Astrocyte of the cerebellum (primary cell): ENCODE data around the gene LELP1.
"Not testable (repeated sequence)": the region's sequence is repeated elsewhere in the genome, so short reads cannot be mapped to it uniquely, and the experiment has no call there.

Experiments
- DNase-seq: peaks from one replicate; pipeline ENCODE4 v3.0.0-alpha.2; 2011; ENCODE audit warnings: low read depth
- H3K4me3 ChIP-seq: 2 replicates; pipeline ENCODE4 v1.5.1; 2011; ENCODE audit warnings: mild to moderate bottlenecking, low read depth, low read length, moderate library complexity
- in situ Hi-C: cut with HindIII; loops from 2 replicates; pipeline ENCODE4 v1.10.0; 2017; ENCODE audit warnings: low sequenced_read_pairs
- TF ChIP-seq, protein P1 (sequence below): IDR thresholded peaks from 2 replicates; pipeline ENCODE4 v1.5.1; 2012; ENCODE audit warnings: low read length, low read depth, moderate library complexity, mild to moderate bottlenecking; ENCODE audit errors: missing control alignments

LELP1 gene

GRCh38 chr1:153223040-153223891 is 20.0 kb downstream of the LELP1 start:
- DNase-seq: peak; percentile 18
- TF ChIP-seq, protein P1, sequence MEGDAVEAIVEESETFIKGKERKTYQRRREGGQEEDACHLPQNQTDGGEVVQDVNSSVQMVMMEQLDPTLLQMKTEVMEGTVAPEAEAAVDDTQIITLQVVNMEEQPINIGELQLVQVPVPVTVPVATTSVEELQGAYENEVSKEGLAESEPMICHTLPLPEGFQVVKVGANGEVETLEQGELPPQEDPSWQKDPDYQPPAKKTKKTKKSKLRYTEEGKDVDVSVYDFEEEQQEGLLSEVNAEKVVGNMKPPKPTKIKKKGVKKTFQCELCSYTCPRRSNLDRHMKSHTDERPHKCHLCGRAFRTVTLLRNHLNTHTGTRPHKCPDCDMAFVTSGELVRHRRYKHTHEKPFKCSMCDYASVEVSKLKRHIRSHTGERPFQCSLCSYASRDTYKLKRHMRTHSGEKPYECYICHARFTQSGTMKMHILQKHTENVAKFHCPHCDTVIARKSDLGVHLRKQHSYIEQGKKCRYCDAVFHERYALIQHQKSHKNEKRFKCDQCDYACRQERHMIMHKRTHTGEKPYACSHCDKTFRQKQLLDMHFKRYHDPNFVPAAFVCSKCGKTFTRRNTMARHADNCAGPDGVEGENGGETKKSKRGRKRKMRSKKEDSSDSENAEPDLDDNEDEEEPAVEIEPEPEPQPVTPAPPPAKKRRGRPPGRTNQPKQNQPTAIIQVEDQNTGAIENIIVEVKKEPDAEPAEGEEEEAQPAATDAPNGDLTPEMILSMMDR: peak; percentile 67

DNA sequence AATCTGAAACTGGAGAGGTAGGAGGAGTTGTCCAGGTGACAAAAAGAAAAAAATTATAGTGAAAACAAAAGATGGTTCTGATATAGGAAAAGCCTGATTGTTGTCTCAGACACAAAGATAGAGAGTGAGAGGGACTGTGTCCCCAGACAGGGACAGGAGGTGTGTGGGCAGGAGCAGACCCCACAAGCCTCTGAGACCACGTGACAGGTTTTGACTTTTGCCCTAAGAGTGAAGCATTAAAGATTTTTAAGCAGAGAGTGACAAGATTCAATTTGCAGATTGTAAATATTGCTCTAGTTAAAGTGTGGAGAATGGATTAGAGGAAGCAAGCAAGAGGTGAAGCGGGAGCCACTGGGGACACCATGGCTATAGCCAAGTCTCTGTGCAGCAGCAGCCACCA is 24.6 kb downstream of the LELP1 start:
- in situ Hi-C loops: no loop called here
- no peak overlapping the region for H3K4me3 ChIP-seq
- no peak for DNase-seq
- TF ChIP-seq, protein P1: no peak

More at GRCh38 chr1:153223040-153223891, 20.0 kb downstream of the LELP1 start:
- in situ Hi-C loops, H3K4me3 ChIP-seq: not testable (repeated sequence)

DNA sequence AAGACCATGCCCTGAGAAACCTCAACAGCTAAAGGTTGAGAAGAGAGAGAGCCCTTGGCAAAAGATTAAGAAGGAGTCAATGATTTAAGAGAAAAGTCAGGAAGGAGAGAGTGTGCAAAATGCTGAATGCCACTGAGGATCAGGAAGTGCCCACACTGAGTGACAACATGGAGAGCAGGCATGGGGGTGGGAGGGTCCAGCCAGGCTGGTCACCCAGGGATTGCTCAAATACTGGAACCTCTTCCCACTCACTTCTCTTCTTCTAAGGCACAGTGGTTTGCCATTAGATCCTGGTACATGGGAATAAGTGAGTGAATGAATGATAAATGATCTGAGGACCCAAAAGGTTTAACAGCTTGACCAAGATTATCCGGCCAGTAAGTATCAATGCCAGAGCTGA is 25.3 kb downstream of the LELP1 start:
- no peak for DNase-seq
- TF ChIP-seq, protein P1: no peak
- H3K4me3 ChIP-seq: no peak overlapping the region
- in situ Hi-C loops: no loop called here

DNA sequence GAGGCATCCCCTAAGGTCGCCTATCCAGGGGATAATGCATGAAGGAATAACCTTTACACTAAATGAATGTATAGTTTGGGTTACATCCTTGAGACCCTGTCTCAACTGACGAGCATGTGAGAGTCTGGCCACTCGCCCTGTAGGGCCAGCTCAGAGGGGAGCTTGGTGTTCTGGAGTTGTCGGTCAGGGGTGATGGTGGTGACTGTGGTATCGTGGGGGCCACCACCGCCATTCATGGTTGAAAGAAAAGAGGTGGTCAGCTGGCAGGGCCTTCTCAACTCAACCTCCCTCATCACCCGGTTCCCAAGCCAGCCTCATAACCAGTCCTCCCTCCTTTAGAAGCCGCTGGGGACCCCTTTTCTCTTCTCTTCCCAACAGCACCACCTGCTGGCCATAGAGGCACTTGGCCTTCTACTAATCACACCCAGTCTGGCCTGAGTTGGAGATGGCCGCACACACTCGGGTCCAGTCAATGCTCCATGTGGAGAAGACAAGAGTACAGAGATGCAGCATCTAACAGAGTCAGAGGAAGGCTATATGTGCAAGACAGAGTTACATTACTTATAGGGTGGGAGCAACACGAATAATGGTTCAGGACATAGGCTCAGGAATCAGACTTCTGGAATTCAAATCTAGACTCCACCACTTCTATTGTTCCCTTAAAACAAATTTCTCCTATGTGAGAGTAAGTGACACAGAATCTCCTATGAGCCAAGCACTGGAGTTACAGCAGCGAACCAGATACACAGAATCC is 26.0 kb downstream of the LELP1 start:
- H3K4me3 ChIP-seq, in situ Hi-C loops, DNase-seq: not testable (repeated sequence)
- TF ChIP-seq, protein P1: peak; percentile 48

DNA sequence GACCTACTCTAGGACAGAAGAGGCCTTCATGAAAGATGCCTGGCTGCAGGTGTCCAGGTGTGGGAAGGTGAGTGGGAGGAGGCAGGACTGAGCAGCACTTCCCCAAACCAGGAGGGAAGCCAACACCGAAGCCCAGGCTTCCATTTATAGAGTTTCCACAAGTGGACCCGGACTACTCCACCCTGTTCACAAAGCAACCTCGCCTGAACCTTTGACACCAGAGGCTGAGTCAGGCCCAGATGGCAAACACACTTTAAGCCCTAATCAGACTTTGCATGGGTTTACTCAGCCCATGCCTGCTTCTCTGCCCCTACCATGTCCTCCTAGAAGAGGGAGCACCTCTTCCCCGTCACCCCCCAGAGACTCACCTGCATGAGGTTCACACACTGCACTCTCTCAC is 28.1 kb downstream of the LELP1 start:
- TF ChIP-seq, protein P1: no peak
- no peak for DNase-seq
- in situ Hi-C loops: no loop called here
- no peak overlapping the region for H3K4me3 ChIP-seq

DNA sequence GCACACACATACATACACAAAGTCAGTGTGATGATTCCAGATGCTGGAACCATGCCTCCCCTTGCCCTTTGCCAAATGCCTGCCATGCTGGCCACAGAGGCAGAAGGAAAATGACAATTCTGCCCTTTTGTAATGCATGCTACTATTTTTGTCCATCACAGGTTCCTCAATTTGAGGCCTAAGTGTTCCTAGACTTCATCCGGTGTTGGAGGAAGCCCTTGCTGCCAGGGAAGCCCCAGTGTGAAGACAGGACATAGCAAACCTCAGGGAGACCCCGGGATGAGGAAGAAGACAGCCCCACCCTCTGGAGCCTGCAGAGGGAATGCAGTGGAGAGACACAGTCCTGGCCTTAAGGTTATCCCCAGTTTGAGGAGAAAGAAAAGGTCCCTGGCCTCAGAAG is 28.6 kb downstream of the LELP1 start:
- in situ Hi-C loops: no loop called here
- DNase-seq: no peak
- TF ChIP-seq, protein P1: no peak
- H3K4me3 ChIP-seq: no peak overlapping the region
